KMS-11 (cell line): ENCODE measurements around the gene HSD11B1L.
"Not testable (repeated sequence)": the region's sequence is repeated elsewhere in the genome, so short reads cannot be mapped to it uniquely, and the experiment has no call there.

Experiments used
- H2AFZ ChIP-seq: fragments of 200-600 bp; sonication (generic); 2 replicates; pipeline ENCODE4 v1.6.1; 2016; ENCODE audit warnings: antibody characterized with exemption, mixed run types, low read depth
- H3K27ac ChIP-seq: fragments of 200-600 bp; sonication (generic); 2 replicates; pipeline ENCODE4 v1.6.1; 2016; ENCODE audit warnings: mild to moderate bottlenecking, mixed run types
- H3K27me3 ChIP-seq: fragments of 200-600 bp; sonication (generic); 2 replicates; pipeline ENCODE4 v1.6.1; 2017; ENCODE audit warnings: mild to moderate bottlenecking, low read depth, mixed run types, moderate library complexity; ENCODE audit not compliant: insufficient read depth
- H3K36me3 ChIP-seq: fragments of 200-600 bp; sonication (generic); 2 replicates; pipeline ENCODE4 v1.6.1; 2017; ENCODE audit warnings: mild to moderate bottlenecking, mixed run types; ENCODE audit not compliant: insufficient read depth
- H3K4me1 ChIP-seq: fragments of 200-600 bp; sonication (generic); 2 replicates; pipeline ENCODE4 v1.6.1; 2016; ENCODE audit warnings: mild to moderate bottlenecking, low read depth, mixed run types; ENCODE audit not compliant: poor library complexity, severe bottlenecking
- H3K4me2 ChIP-seq: fragments of 200-600 bp; sonication (generic); 2 replicates; pipeline ENCODE4 v1.7.0; 2016; ENCODE audit warnings: mild to moderate bottlenecking, mixed run types
- H3K4me3 ChIP-seq: fragments of 200-600 bp; sonication (generic); IDR thresholded peaks from 2 replicates; pipeline ENCODE4 v1.6.1; 2017; ENCODE audit warnings: low read depth, low read length, mixed read lengths; ENCODE audit not compliant: insufficient read depth
- H3K79me2 ChIP-seq: fragments of 200-600 bp; sonication (generic); 2 replicates; pipeline ENCODE4 v1.6.1; 2016; ENCODE audit warnings: low read depth, mixed run types; ENCODE audit not compliant: insufficient read depth
- H3K9ac ChIP-seq: fragments of 200-600 bp; sonication (generic); 2 replicates; pipeline ENCODE4 v1.6.1; 2016; ENCODE audit warnings: mild to moderate bottlenecking, mixed run types
- H4K20me1 ChIP-seq: fragments of 200-600 bp; sonication (generic); 2 replicates; pipeline ENCODE4 v1.6.1; 2016; ENCODE audit warnings: mild to moderate bottlenecking, mixed run types; ENCODE audit not compliant: insufficient read depth
- CTCF ChIP-seq: fragments of 200-600 bp; sonication (generic); conservative IDR thresholded peaks from 2 replicates; pipeline ENCODE4 v1.6.1; 2017; ENCODE audit warnings: low read depth, mild to moderate bottlenecking, antibody characterized with exemption, low read length, moderate library complexity, mixed read lengths

HSD11B1L gene

GRCh38 chr19:5698635-5699422, 18.0 kb downstream of the HSD11B1L start:
- Histone ChIP-seq H3K27ac (no peak overlapping the region), H3K36me3 (peaks cover 5% of the 10 kb centered on the region; the same call in 1 of the 2 replicates), H3K27me3 (no peaks in the 10 kb centered on the region), H3K4me1 (no peaks in the 10 kb centered on the region), H2AFZ (no peak overlapping the region), H4K20me1 (no peaks in the 10 kb centered on the region), H3K9ac (no peak overlapping the region), H3K4me3 (no peak overlapping the region), H3K79me2 (no peaks in the 10 kb centered on the region; the same call in 1 of the 2 replicates), H3K4me2 (no peak overlapping the region)
- no peak for TF ChIP-seq CTCF

GRCh38 chr19:5700455-5701092, 19.7 kb downstream of the HSD11B1L start:
- H3K4me2 ChIP-seq, result no peak overlapping the region
- H3K79me2 ChIP-seq, result no peaks in the 10 kb centered on the region
- H3K27me3 ChIP-seq, result no peaks in the 10 kb centered on the region
- TF ChIP-seq CTCF, result no peak
- H4K20me1 ChIP-seq, result no peaks in the 10 kb centered on the region
- no peak overlapping the region for H3K27ac ChIP-seq
- no peak overlapping the region for H3K9ac ChIP-seq
- no peaks in the 10 kb centered on the region; the same call in 1 of the 2 replicates for H3K36me3 ChIP-seq
- H3K4me1 ChIP-seq, result no peaks in the 10 kb centered on the region
- no peak overlapping the region for H3K4me3 ChIP-seq
- no peak overlapping the region for H2AFZ ChIP-seq

- H2AFZ ChIP-seq, H4K20me1 ChIP-seq, H3K9ac ChIP-seq, H3K36me3 ChIP-seq, H3K27ac ChIP-seq, H3K4me2 ChIP-seq, H3K79me2 ChIP-seq, H3K4me3 ChIP-seq, H3K4me1 ChIP-seq, H3K27me3 ChIP-seq: not testable (repeated sequence)
Observed at GRCh38 chr19:5702053-5702410, 21.2 kb downstream of the HSD11B1L start.

- Histone ChIP-seq H3K4me3 (no peak overlapping the region), H4K20me1 (no peaks in the 10 kb centered on the region), H3K79me2 (no peaks in the 10 kb centered on the region), H3K36me3 (no peaks in the 10 kb centered on the region; the same call in 1 of the 2 replicates), H2AFZ (no peak overlapping the region), H3K27ac (no peak overlapping the region), H3K9ac (no peak overlapping the region), H3K4me1 (no peaks in the 10 kb centered on the region), H3K27me3 (no peaks in the 10 kb centered on the region), H3K4me2 (no peak overlapping the region)
- TF ChIP-seq CTCF, result no peak
Observed at GRCh38 chr19:5703819-5704818, 23.3 kb downstream of the HSD11B1L start.
